GM19193 (cell line): Measurements from ENCODE around the gene EEFSEC.

Experiments
- POLR2A ChIP-seq: IDR thresholded peaks from 4 replicates; pipeline ENCODE4 v1.6.1; 2011; ENCODE audit not compliant: insufficient read depth, insufficient read length; ENCODE audit errors: extremely low read depth

The EEFSEC gene

GRCh38 chr3:128237348-128238183 is 84.3 kb downstream of the EEFSEC start:
- no peak for TF ChIP-seq POLR2A

GRCh38 chr3:128238184-128238489 is 84.9 kb downstream of the EEFSEC start:
- TF ChIP-seq POLR2A: no peak

- TF ChIP-seq POLR2A: no peak
These were observed 86.0 kb downstream of the EEFSEC start for GRCh38 chr3:128239304-128239703.

GRCh38 chr3:128240232-128240631 is 87.0 kb downstream of the EEFSEC start:
- TF ChIP-seq POLR2A: no peak

- no peak for TF ChIP-seq POLR2A
These were observed 88.5 kb downstream of the EEFSEC start for GRCh38 chr3:128241741-128242140.

GRCh38 chr3:128242818-128243601 is 89.7 kb downstream of the EEFSEC start:
- no peak for TF ChIP-seq POLR2A

- TF ChIP-seq POLR2A: no peak
These were observed 90.6 kb downstream of the EEFSEC start for GRCh38 chr3:128243602-128244504.

- TF ChIP-seq POLR2A: no peak
These were observed 92.2 kb downstream of the EEFSEC start for GRCh38 chr3:128245460-128245859.

- TF ChIP-seq POLR2A: no peak
These were observed 94.6 kb downstream of the EEFSEC start for GRCh38 chr3:128247666-128248409.

- no peak for TF ChIP-seq POLR2A
These were observed 98.8 kb downstream of the EEFSEC start for GRCh38 chr3:128252083-128252482.

GRCh38 chr3:128253150-128253549 is 99.9 kb downstream of the EEFSEC start:
- no peak for TF ChIP-seq POLR2A

- TF ChIP-seq POLR2A: no peak
These were observed 100.8 kb downstream of the EEFSEC start for GRCh38 chr3:128254066-128254590.

- no peak for TF ChIP-seq POLR2A
These were observed 101.7 kb downstream of the EEFSEC start for GRCh38 chr3:128254967-128255366.

GRCh38 chr3:128256131-128256530 is 102.8 kb downstream of the EEFSEC start:
- no peak for TF ChIP-seq POLR2A

- no peak for TF ChIP-seq POLR2A
These were observed 104.4 kb downstream of the EEFSEC start for GRCh38 chr3:128257632-128258031.

GRCh38 chr3:128260275-128260674 is 107.0 kb downstream of the EEFSEC start:
- TF ChIP-seq POLR2A: no peak
